Putamen (tissue), 1 donor: ENCODE measurements around the gene CELF4.

Experiments used
- DNase-seq: peaks from one replicate; pipeline ENCODE4 v3.0.0-alpha.2; 2016; ENCODE audit warnings: low spot score

The CELF4 gene

GRCh38 chr18:37316468-37316867 is 249.1 kb downstream of the CELF4 start:
- no peak for DNase-seq

DNA sequence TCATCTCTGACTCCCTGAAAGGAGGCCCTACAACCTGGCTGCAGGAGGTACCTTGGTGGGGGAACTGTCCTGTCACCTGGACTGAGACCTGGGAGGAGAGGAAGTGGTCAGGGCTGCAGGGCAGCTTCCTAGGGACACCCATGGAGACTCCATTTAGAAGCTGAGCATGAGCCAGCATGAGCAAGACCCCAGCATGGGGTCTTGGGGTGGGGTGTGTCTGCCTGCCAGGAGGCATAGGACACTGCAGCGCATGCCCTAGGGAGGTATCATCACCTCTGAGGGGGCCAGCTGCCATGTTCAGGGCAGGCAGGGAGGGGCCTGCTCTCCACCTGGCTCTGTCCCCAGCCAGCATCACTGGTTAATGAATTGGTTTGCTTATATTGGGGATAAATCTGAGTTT is 249.7 kb downstream of the CELF4 start:
- no peak for DNase-seq

GRCh38 chr18:37314534-37314933 is 251.1 kb downstream of the CELF4 start:
- no peak for DNase-seq

DNA sequence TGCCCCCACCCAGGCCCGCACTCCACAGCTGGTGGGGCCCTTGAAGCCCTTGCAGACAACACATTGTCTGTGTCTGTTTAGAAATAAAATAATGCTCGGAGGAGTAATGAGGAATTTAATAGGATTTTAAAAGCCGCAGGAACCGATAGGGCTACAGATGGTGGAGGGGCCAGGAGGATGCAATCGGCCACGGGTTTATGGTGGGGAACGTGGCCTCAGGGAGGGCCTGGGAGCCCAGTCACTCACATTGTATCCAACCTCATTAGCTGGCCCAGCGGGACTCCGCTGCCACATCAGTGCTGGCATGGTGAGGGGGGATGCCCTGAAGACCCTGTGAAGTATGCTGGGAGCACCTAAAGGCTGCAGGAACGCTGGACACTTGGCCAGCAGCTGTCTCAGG is 252.0 kb downstream of the CELF4 start:
- no peak for DNase-seq

GRCh38 chr18:37309861-37310260 is 255.7 kb downstream of the CELF4 start:
- DNase-seq: no peak

DNA sequence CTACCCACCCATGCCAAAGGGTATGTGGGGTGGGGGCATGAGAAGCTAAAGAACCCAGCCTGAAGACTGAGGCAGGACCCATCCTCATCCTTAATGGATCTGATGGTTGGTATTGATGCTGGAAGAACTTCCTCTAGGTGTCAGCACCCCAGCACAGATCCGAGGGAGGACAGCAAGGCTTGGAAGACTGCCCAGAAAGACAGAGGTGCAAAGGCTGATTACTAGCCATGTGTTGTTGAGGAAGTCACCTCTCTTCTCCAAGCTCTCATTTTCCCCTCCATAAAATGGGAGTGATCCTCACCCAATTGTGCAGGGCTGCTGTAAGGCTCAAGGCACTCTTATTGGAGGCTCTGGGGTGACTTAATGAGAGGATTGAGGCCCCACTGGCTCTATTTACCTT is 256.5 kb downstream of the CELF4 start:
- DNase-seq: no peak

- DNase-seq: no peak
Observed at GRCh38 chr18:37307181-37307580, 258.4 kb downstream of the CELF4 start.

- DNase-seq: no peak
Observed at GRCh38 chr18:37306432-37306831, 259.2 kb downstream of the CELF4 start.

- DNase-seq: no peak
Observed at GRCh38 chr18:37305066-37305465, 260.5 kb downstream of the CELF4 start.

DNA sequence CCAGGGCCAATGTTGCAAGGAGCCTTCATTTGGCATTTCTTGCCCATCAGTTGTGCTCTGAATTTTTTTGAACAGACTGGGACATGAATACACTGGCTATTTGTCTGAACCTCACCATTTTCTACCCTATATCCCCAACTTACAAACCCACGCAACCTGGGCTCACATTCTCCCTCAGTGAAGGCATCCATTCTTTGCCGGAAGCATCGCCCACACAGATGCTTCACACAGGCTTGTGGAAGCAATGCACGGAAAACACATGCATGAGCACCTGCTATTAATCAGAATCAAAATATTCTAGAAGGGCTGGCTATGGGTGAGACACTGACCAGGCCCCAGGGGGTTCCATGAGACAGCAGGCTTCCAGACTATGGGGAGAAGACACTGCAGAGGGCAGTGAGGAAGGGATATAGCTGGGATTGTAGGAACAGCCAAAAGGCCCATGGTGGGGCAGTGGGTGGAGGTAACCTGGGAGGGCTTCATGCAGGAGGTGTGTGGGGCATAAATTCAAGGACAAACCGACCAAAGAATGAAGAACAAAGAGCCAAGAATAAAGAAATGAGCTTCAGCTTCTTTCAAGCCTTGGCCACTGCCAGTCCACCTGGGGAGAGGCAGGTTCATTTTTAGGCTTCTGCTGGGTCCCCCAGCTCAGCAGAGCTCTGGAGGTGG is 261.5 kb downstream of the CELF4 start:
- DNase-seq: peak; percentile 28

DNA sequence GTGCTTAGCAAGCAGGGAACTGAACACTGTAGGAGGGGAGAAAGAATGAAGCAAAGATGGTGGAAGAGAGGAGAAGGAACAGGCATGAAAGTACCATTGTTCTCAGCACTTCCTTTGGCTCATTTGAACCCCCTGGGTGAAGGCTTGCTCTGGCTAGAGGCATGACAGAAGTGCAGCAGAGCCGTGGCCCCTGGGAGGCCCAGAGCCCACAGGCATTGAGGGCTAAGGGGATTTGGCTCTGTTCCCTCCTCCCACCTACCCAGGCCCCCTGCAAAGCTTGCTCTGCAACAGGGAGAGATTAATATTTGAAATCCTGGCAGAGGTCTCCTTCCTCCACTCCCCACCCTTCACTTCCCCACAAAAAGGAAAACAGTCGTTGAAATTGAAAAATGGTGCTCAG is 262.6 kb downstream of the CELF4 start:
- DNase-seq: no peak

- peak; percentile 24 for DNase-seq
Observed at GRCh38 chr18:37302519-37302918, 263.1 kb downstream of the CELF4 start.

- peak; percentile 58 for DNase-seq
Observed at GRCh38 chr18:37299471-37300304, 265.9 kb downstream of the CELF4 start.

DNA sequence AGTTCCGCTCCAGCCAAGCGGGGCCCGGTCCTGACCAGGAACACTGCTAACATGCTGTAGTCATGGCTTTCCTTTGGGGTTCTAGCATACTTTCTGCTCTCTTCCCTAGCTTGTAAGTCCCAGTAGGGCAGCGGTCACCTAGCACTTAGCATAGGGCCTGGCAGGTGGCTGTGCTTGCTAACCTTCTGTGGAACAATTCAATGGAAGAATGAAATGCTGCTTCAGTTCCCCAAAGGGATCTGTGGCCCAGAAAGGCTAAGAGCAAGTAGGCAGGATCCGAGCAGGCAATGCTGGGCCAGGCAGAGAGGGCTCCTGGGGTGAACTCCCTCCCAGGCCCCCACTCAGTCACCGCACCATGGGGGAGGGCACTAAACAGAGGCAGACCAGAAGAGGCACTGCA is 266.8 kb downstream of the CELF4 start:
- DNase-seq: no peak

- no peak for DNase-seq
Observed at GRCh38 chr18:37297106-37297505, 268.5 kb downstream of the CELF4 start.

- DNase-seq: no peak
Observed at GRCh38 chr18:37294951-37295350, 270.6 kb downstream of the CELF4 start.

DNA sequence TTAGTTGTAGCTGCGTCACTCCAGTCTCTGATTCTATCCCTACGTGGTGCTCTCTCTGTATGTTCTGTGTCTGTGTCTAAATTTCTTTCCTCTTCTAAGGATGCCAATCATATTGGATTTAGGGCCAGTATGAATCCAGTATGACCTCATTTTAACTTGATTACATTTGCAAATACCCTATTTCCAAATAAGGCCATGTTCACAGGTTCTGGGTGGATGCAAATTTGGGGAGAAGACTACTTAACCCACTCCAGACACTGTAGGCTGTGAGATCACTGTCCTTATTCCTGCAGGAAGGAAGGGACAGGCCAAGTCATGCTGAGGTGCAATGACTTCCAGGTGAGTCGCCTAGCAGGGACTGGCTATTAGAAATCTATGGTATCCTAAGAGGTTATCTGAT is 272.2 kb downstream of the CELF4 start:
- no peak for DNase-seq

GRCh38 chr18:37289423-37289822 is 276.2 kb downstream of the CELF4 start:
- DNase-seq: no peak

DNA sequence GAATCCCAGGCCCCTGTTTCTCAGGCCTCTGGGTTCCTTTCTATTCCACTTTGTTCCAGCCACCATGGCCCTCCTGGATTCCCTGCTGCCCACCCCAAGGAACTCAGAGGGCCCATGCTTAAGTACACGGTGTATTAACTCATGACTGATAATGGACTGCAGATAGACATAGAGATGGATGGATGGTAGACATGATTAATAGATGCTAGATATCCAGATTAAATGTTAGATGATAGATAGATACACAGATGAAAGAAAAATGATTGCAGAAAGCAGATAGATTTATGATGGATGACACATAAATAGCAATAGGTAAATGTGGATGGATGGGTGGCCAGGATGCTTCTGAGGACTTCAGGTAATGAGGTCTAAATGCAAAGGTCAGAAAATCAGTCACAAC is 278.0 kb downstream of the CELF4 start:
- no peak for DNase-seq

DNA sequence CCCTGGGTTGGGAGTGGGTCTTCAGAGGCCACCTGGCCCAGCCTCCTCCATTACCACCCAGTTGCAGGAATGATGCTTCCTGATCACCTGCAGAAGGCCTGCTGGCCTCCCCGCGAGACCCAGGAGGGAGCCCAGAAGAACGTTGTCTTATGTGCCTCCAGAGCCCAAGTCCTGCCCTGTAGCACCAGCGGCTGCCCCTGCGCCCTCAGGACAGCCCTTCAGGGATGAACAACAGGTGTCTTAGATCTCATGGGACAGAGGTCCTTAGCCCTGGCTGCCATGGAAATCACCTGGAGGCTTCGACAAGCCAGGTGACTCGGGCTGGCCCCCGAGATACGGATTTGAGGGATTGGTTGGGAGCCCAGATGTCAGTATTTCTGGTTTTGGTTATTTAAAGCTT is 278.8 kb downstream of the CELF4 start:
- DNase-seq: no peak

DNA sequence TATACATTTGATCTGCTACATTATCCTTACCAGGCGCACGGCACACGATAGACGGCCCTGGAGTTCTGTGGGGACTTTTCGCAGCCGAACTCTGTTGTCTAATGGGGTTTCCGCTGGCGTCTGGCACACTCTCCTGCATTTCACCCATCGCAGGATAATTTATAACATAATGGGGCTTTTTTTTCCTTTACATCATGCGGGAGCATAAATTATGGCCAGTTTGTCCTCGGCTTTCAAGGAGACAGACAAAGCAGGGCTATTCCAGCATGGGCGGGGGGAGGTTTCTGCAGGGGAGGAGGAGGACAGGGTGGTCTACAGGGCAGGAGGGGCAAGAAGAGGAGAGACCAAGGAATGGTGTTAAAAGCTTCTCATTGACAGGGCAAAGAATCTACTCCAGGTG is 279.8 kb downstream of the CELF4 start:
- no peak for DNase-seq

DNA sequence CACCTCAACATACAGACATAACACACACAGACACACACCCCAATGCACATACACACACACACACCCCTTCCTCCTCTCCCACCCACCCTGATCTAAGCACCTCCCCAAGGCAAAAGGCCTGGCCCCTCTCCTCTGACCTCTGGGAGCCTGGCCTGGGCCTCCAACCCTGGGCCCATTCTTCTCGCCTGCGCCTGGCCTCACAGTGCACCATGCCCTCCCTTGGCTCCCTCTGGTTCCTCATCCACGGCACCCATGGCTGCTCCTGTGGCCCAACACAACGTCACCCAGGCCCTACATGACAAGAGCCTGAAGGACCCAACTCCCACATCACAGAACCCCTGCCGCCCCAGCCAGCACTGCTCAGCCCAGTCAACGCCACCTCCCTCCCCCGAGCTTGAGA is 281.3 kb downstream of the CELF4 start:
- no peak for DNase-seq

GRCh38 chr18:37282386-37283037 is 283.1 kb downstream of the CELF4 start:
- no peak for DNase-seq
